MV-4-11 (cell line): ENCODE results near the gene PPP1R9B.

ENCODE experiments used
- DNase-seq: peaks from one replicate; lab custom pipeline; 2025; lab: John Stamatoyannopoulos, UW

Gene PPP1R9B

DNA sequence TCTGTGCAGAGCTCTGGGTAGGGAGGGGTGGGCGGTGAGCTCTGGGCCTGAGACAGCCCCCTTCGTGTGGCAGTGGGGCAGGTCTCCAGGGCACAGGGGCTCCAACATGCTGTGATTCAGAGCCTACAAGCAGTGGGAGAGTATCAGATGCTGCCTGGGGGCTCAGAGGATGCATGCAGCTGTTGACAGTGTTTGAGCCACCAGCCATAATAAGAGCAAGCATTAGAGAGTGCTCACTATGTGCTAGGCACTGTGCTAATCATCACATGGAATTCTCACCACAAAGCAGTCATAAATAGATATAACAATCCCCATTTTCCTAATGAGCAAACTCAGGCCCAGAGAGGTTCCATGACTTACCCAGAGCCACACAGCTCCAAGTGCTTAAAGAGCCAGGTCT lies 47.2 kb downstream of the PPP1R9B start:
- no peak for DNase-seq

DNA sequence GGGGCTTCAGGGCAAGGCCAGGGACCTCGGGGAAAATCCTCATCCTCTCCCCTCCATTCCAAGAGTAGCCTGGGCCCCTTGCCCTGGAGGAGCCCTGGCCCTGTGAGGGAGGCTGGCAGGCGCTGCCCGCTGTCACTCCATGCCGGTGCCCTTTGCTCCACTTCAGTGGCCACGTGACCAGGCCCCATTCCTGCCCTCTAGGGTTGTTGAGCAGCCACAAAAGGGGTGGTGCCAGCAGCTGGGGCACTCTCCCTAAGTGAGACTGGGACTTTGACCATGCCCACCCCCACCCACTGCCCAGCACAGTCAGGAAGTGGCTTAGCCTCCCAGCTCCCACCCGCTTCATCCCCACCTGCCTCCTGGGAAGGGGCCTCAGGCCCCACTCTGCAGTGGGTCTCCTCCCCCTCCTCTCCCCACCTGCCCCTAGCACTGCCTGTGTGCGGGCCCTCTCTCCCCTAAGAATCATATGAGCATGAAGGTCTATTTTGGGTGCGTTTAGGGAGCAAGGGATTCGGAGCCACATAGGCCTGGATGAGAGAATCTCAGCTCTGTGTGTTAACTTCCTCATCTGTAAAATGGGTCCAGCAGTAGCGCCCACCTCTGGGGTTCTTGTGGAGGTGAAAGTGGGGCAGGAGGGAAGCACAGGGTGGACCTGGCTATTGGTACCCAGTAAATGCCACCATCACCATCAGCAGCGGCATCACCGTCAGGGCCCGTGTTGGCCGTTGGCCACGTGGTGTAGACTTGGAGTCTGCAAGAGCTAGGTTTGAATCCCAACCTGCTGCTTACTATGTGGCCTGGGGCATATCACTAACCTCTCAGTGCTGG lies 48.1 kb downstream of the PPP1R9B start:
- no peak for DNase-seq

DNA sequence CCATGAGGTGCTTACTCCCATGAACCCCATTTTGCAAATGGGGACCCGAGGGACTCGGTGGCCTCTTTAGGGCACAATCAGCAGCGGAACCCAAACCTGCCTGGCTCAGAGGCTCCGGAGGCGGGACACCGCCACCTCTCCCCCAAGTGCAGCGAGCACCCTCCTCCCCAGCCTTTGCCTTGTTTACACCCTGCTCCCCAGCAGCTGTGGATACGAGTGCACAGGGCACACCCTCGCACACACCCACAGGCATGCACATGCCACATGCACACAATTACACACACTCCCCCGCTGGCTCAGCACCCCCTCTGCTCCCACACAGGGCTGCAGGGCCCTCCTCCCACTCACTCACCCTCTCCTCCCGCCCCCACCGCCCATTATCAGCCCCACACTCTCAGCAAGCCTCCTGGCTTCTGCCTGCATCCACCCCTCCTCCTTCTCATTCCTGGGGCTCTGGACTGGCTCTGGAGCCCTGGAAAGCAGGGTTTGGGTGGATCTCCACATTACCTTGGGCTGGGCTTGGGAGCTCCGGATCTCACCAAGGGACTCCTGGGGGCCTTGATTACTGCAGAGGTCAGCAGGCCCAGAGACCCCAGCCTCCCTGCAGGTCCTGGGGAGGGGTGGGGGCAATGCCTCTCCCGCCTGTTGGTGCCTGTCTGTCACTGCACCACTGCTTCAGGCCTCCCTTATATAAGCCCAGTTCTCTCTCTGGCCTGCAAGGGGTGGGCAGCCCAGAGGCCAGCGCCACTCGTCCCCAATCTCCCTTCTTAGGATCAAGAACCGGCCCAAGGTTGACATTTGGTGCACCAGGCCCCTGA lies 48.9 kb downstream of the PPP1R9B start:
- no peak for DNase-seq

DNA sequence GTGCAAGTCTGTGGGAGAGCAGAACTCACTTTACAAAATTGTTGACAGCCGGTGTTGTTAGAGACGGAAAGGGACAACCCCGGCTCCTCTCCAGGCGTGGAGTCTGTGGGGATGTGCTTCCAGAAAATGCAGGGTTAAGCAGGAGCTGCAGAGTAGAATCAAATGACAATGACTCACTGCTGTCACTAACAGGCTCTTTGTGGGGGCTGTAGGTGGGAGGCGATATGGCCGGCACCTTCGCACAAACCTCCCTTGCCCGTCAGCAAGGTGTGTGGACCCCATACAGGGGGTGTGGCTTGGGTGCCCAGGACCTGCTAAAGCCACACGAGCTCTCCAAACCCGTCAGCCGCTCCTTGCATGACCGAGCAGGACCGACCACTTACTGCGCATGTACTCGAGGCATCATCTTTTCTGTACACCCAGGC lies 49.5 kb downstream of the PPP1R9B start:
- no peak for DNase-seq

DNA sequence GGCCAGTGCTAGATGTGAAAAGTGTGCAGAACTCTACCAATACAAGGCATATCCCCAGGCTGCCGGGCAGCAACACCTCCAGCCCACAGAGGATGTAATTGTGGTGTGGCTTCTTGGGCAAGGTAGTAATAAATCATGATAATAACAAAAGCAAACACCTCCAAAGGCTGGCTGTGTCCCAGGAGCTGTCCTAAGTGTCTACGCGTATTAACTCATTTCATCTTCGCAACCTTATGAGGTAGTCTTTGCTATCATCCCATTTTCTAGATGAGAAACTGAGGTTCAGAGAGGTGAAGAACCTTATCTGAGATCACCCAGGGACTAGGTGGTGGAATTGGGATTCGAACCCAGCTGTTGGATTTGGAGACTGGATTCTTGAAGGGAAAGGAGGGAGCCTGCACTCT lies 50.0 kb downstream of the PPP1R9B start:
- DNase-seq: no peak

DNA sequence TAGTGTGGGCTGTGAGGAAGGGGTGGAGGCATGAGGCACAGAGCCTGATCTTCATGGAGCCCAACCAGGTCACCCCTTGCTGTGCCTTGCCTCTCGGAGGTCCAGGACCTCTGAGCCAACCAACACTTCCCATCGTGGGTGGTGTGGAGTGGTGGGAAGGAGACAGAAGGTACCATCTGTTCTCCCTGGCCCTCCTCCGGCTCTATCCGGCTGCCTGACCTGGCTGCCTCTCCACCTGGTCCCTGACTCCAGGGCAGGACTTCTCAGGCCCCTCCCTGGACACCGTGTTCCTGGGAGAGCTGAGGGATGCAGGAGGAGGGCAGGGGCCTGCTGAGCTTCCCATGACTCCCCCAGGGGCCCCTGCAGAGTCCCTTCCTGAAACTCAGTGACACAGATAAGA lies 51.5 kb downstream of the PPP1R9B start:
- DNase-seq: no peak

DNA sequence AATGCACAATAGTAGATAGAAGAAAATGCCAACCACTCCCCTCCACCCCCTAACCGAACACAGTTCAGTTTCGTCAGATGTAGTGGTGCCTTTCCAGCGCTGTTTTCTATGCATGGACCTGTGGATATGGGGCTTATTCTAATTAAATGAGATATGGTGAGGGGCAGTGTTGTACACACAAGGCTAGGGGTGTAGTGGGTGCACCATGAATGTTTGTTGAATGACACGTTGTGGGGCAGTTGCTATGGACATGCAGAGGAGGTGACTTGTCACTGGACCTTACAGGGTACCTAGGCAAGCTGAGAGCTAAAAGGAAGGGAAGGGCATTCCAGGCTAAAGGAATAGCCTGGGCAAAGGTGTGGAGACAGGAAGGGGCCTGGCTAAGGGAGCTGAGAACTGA lies 51.9 kb downstream of the PPP1R9B start:
- DNase-seq: no peak

DNA sequence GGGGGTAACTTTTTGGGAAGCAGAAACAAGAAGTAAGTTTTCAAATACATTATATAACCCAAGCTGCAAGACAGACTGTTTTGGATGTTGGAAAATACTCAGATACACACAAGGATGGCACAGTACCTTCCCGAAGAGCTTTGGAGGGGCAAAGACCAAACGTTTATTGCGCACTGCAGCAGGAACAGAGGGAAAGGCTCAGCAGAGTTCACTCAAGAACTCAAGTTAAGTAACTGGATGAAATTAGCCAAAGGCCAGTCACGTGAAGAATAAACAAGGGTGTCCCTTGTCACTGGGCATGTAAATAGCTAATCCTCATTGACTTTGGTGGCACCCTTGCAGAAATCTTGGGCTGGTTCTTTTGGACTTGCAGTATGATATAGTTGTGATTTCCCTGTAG lies 52.6 kb downstream of the PPP1R9B start:
- no peak for DNase-seq

DNA sequence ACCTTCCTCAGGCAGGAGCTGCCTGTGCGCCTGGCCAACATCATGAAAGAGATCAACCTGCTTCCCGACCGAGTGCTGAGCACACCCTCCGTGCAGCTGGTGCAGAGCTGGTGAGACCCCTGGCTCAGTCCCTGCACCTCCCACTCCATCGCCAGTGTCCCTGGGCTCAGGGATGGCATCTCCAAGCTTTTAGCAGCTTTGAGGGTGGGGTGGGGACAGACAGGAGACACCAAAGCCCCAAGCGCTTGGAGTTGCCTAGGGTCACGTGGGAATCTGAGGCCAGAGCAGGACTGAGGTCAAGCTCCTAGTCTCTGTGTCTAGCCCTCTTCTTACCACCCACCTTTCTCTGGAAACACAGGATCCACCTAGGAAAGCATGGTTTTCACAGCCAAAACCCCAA lies 53.0 kb downstream of the PPP1R9B start:
- no peak for DNase-seq

DNA sequence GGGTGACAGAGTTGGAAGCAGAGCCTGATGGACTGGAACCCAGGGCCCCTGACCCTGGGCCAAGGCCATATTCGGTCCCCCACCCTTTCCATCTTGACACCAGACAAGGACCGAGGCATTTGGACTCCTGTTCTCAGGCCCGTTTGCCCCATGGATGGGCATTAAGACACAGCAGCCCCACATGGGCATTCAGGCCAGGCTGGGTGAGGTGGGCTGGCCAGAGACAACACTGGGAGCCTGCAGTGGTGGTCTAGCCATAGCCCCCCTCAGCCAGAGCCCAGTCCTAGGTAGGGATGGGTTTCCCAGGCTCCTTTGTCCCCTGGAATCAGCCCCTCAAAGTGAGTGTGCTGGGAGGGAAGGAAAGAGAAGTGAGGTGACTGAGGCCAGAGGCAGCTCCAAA lies 53.7 kb downstream of the PPP1R9B start:
- DNase-seq: no peak

DNA sequence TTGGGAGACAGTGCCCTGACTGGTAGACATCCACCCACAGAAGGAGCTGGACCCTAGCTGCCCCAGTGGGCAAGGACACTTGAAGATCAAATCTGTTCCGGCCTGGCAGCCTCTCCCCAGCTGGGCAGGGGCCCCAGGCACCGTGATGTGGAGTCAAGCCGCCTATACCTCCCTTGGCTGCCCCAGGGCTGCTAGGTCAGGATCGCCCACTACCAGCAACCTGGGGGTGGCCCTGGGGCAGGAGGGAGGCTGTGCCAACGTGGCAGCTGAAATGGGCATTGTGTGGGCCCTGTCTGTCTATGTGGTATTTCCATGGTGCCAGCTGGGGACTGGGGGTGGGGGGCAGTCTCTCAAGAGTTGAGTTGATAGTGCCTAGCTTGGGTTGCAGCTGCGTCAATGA lies 54.4 kb downstream of the PPP1R9B start:
- no peak for DNase-seq

DNA sequence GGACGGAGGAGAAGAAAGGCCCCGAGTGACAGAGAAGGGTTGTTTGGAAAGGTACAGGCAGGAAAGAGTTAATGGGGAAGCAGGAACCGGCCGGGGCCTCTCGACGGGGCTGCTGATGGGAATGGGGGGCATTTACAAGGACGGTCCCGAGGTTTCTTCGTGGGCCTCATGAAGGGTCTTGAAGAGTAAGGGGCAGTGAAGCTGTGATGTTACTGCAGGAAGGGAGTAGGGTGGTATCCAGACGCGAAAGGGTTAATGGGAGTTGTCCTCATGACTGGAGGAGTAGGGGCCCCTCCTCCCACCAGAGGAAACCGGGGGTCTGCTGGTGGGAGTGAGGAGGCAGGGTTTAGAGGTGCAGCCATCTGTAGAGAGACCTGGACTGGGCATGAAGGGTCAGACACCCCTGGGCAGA lies 54.8 kb downstream of the PPP1R9B start:
- DNase-seq: no peak

DNA sequence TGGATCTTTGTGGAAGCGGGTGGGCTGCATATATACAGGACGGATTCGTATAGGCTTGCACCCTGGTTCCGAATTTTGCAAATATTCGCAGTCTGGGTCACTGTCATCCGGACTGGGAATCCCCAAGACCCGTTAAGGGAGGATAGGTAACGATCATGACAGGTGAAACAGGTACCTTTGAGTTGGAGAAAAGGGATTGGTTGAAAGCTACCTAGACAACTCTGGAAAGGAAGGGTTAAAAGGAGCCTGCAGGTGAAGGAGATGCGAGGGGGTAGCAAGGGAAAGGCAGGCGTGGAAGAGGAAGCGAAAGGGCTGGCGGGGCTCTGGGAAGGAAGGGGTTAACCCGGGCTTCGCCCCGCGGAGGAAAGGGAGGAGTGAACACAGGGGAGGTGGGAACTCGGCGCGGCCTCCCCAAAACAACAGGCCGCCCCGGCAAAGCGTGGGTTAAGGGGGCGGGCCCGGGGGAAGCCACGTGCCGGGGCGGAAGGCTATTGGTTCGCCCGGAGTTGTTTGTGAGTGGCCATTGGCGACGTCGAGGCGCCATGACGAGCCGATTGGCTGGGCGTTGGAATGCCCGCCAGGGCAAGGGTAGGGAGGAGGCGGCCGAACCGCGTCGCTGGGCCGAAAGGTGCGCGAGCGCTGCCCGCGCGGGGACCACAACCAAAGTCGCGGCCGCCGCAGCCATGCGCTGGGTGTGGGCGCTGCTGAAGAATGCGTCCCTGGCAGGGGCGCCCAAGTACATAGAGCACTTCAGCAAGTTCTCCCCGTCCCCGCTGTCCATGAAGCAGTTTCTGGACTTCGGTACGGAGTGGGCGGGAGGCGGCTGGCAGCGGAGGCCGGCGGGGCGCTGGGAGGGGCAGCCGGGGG lies 55.5 kb downstream of the PPP1R9B start, which contains the start of gene PDK2:
TSS of gene PDK2 (plus strand) at position 599 of the 867 bp plus-strand sequence. CDS start at position 684, 85 bp downstream.
- DNase-seq: peak; percentile 94

DNA sequence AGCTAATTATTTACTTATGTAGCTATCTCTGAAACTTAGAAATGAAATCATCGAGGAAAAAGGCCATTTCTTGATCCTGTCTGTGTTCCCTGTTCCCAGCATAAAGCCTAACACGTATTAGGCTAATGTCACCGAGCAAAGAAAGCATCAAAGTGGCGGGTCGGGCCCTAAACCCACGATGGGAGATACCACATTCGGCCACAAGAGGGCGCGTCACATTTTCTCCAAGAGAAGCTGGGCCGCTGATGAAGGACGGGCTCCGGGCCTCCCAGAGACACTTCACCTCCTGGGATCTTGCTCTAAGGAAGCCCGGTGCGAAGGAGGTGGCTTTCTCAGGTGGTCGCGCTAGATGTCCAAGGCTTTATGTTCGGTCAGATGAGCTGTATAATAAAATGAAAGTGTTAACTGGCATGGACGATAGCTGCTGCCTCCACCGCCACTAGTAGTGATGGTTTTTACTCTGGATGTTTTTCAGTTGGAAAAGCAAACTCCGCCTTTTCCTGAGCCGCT lies 56.2 kb downstream of the PPP1R9B start:
- peak; percentile 72 for DNase-seq

DNA sequence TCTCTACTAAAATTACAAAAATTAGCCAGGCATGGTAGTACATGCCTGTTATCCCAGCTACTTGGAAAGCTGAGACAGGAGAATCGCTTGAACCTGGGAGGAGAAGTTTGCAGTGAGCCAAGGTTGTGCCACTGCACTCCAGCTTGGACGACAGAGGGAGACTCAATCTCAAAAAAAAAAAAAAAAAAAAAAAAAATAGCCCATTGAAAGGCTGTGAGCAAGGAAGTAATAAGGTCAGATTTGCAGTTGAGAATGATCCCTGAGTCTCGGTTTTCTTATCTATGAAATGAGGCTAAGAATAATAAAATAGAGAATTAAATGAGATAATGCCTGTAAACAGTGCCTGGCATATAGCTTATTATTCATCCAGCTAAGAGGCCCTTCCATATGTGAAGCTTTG lies 56.7 kb downstream of the PPP1R9B start:
- no peak for DNase-seq

DNA sequence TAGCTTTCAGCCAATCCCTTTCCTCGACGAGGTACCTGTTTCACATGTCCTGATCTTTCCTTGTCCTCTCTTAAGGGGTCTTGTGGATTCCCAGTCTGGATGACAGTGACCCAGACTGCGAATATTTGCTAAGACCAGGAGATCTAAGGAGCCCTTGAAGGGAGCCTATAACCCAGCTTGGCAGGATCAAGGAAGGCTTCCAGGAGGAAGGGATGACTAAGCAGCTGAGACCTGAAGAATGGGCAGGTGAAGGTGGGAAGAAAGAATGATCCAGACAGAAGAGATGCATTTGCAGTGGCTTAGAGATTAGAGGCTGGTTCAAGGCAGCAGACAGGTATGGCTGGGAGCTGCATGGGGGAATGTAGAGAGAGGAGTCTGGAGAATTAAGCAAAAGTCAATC lies 57.2 kb downstream of the PPP1R9B start:
- no peak for DNase-seq

DNA sequence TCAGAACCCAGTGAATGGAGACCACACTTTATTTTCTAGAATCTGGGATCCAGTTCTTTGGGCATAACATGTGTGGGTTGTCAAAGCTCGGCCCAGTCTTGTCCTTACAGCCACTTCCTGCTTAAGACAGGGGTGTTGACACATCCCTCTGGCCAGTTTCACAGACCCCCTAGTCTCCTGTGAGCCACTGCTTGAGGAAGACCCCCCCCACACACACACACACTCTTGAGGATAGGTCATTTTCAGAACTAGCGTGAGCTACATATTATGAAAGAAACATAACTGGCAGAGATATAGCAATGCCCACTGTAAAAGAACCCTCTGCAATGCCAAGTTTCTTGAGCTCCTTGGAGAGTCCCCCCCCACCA lies 58.6 kb downstream of the PPP1R9B start:
- DNase-seq: no peak

DNA sequence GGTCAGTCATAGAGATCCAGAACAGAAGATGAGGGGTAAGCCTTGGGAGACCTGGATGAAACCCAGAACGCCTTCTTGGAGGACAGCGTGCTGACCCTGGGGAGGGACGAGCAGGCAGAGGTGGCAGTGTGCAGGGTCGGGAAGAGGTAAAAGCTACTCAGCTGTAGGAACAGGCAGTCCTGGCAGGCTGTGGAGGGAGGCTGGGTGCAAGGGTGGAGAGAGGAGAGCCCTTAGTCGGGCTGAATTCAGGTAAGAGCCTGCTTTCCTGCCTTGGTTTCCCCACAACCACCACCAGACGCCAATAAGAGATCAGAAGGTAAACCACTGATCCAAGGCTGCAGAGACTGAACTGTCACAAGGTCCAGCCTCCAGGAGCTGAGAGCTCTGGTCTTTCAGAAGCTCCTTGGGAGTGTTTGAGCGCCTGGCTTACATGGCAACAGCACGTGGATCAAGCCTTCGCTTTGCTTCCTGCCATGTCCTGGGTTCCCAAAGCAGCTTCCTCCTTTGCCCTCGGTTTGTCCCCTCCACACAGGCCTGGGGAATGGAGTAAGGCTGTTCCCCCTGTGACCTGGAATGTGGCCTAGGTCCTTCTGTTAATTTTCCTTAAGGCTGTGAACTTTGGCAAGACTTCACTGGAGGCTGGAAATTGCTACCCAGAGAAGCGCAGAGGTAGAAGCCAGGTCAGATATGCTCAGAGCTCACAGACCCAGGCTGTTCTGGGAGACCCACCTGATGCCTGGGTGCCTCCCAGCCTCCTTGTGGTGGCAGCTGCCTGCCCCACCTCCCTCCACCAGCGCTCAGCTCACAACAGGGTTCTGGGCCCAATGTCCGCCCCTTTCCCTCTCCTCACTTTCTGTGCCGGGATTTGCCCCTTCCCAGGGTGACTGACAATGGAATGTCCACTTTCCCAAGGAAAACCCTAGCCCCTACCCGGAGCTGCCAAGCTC lies 59.2 kb downstream of the PPP1R9B start:
- DNase-seq: no peak

DNA sequence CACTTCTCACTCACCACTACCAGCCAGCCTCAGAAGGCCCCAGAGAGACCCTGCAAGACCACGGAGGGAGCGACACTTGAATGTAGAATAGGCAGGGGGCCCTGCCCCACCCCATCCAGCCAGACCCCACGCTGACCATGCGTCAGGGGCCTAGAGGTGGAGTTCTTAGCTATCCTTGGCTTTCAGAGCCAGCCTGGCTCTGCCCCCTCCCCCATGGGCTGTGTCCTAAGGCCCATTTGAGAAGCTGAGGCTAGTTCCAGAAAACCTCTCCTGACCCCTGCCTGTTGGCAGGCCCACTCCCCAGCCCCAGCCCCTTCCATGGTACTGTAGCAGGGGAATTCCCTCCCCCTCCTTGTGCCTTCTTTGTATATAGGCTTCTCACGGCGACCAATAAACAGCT lies 60.4 kb downstream of the PPP1R9B start:
- DNase-seq: no peak

DNA sequence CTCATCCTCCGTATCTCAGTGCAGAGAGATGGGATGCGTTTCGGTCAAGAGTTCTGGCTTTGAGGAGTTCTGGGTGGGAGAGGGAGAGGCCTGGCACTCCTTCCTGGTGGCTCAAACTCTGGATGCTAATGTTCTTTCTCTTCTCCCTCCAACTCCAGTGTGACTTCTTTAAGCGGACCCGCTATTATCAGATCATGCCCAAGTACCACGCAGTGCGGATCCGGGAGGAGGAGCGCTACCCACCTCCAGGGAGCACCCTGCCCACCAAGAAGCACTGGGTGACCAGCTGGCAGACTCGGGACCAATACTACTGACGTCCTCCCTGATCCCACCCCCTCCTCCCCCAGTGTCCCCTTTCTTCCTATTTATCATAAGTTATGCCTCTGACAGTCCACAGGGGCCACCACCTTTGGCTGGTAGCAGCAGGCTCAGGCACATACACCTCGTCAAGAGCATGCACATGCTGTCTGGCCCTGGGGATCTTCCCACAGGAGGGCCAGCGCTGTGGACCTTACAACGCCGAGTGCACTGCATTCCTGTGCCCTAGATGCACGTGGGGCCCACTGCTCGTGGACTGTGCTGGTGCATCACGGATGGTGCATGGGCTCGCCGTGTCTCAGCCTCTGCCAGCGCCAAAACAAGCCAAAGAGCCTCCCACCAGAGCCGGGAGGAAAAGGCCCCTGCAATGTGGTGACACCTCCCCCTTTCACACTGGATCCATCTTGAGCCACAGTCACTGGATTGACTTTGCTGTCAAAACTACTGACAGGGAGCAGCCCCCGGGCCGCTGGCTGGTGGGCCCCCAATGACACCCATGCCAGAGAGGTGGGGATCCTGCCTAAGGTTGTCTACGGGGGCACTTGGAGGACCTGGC lies 61.3 kb downstream of the PPP1R9B start:
- DNase-seq: no peak
